Right renal pelvis (tissue), 4 donors: ENCODE results near the gene PDE4B. TPM values are rescaled to one million over a fixed set of nuclear protein-coding genes. Genes with fewer than 3 reads are reported as not detected.

Source experiments
- DNase-seq, 4 donors: peaks; one replicate each; pipeline ENCODE4 v3.0.0-alpha.2; 2013; ENCODE audit warnings: low read depth in 4 of 4, low spot score in 3 of 4, missing footprints in 1 of 4
- polyA plus RNA-seq, 4 donors: library from polyadenylated mRNA; unstranded; fragments of 120-200 nt; gene quantifications; one replicate each; pipeline ENCODE4 v1.2.1, GENCODE V29; 2013; ENCODE audit not compliant: insufficient read length in 4 of 4

PDE4B gene
- polyA plus RNA-seq, 4 donors, result 7.7 to 10.3 (median 9.0) TPM

DNA sequence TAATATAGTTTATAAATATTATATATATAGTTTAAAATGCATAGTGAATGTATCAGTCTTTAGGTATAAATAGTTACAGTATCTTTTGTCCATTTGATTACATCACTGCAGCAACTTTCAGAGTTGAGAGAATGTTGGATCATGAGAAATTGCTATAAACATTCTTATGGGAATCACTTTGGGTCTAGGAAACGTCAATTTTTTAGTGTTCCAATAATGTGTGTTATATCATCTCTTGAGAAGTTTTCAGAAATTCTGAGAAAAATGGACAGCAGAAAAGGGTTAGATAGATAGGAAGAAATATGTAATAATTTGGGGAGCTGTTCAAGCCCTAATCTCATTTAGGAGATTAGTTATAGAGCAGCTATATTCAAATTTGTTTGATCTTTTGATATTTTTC, 556.1 kb downstream of the PDE4B start:
- DNase-seq, result no peak

DNA sequence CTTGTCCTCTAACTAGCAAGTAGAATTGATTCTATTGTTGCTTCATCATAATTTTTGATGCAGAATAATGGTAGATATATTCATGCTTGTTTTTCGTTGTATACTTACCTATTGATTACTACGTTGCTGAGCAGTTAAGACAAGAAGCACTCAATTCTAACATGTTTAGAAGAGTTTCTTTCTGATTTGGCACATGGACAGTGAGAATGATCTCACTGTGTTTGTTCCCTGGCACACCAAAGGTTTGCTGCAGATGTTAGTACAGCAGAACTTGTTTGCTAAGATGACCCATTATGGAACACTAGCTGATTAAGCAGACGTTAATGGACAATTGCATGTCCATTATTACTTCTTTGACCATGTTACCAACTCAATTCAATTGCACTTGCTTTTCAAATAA, 556.5 kb downstream of the PDE4B start:
- DNase-seq, result no peak

DNA sequence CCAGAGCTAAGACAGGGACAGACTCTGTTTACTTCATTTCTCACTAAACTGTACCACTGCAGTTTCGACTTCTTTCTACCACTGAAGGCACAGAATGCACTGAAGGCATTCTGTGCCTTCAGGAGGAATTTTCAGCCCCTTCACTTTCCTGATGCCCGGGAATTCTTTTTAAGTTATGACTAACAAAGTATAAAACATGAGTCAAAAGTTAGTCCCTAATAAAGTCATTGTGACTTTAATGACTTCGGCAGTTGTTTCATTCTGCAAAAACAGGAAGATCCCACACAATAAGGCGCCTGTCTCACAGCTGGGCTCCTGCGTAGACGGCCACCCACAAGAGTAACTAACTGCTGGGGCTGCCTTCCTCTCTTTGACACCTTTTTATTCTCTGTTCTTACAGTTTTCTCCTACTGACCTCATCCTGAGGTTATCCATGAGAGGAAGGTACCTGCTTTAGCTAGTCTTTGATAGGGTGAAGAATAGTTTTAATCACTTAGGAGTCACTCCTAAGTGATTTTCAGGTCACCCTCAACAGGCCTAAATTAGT, 557.4 kb downstream of the PDE4B start:
- no peak for DNase-seq

DNA sequence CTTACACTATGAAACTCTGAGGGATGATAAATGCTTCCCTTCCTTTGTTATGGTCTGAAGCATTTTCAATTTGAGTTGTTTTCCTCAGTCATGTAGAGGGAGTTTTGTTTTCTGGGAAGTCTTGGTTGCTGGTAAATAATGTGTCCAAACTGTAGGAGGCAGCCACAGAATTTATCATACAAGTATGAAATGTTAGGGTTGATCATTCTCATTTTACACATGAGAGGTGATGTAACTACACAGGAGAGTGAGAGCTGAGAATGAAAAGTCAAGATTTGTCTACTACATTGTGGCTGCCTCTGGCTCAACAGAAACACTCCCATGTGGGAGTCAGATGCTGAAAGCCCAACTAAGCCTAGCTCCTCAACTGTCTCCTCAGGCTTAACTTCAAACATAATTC, 558.8 kb downstream of the PDE4B start:
- no peak for DNase-seq

DNA sequence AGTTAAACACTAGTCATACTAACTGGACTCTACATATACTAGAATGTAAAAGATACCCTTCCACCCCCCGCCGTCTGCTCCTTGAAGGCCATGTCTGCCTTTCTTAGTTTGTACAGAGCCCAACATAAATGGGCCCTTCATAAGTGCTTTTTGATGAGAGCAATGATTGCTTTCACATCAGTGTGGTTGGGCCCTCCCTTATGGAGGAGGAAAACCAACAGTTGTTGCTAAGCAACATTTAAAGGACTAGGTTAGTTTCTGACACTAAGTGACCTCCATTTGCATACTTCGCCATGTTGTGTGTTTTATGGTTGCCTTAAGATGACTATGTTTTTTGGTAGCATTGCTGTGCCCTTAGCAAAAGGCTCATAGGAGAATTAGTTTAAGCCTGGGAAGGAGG, 559.2 kb downstream of the PDE4B start:
- DNase-seq, result no peak

DNA sequence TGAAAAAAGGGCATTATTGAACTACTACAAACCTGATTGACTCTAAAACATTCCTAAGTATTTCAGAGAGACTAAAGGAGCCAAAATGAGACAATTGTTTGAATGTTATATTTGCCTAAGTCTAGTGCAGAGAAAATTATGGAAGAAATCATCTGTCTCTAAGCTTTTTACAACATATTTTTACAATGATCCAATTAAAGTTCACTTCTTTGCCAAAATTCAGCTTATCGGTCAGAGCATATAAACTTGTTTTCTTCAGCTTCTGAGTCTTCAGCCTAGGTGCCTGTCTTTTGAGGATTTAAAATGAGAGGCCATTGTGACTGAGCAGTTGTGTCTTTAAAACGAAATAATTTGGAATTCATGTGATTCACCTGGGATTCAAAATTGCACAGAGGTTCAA, 560.1 kb downstream of the PDE4B start:
- no peak for DNase-seq

DNA sequence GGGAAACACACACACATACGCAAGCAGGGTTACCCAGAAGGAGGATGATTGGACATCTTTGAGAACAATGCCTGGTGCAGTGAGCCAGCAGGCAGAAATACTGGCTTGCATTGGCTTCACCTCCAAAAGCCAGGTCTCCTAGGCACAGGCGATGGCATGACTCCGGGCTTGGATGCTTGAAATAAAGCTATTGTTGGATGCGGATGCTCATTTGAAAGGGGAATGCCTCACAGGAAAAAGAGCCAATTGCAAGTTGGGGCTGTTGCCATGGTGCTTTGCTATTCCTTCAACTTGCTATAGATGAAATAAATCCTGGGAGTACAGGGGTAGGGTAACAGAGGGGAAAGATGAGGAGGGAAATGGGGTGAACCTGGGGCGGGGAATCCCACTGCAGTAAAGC, 560.6 kb downstream of the PDE4B start:
- no peak for DNase-seq

DNA sequence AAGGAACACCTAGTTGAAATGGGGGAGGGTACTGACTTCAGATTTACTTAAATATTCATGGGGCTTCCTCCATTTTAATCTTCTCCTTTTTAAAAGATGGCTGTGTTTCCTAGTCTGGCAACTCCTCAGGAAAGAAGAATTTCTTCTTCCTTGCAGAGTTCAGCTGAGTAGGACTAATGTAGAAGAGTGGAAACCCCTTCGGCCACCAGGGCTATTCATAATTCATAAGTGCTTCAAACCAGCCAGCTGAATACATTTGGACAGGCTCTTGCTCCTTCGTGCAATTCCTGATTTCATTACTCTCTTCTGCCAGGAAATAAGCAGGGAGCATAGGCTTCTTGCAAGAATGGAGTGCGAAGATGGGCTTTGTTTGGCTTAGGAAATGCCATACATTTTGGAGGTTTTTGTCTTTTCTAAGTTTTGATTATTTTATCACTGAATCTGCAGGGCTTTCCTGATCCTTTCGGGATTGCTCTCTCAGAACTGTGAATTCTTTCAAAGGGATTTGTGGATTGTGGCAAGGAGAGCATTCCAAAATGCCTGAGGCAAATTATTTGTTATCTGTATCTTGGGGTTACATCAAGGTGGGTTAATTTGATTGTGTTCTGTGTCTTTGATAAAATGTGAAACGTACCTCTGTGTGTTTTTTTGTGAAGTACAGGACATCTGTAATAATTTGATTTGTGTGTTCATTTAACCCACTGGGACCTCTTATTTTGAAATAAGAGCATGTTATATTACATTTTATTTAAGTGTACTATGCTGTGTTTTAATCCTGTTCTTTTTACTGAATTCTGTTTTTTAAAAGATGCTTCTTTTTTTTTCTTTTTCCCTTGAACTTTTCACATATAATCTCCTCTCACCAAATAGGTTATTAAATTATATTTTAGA, 561.9 kb downstream of the PDE4B start:
- no peak for DNase-seq

DNA sequence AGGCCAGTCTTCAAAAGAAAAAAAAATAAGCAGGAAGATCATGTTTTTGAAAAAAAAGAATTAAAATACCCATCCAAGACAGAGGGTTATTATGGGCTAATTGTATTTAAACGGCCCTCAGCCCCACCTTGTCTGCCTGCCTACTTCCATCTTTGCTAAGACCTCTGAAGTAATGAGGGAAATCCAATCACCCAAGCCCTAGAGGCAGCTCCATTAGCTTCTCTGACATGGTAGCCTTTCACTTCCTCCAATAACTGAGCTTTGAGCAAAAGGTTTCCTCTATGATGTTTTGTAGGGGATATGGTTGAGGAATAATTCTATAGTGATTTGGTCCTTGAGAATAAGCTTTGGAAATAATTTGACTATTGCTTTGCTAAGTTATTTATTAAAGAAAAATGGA, 563.1 kb downstream of the PDE4B start:
- no peak for DNase-seq

DNA sequence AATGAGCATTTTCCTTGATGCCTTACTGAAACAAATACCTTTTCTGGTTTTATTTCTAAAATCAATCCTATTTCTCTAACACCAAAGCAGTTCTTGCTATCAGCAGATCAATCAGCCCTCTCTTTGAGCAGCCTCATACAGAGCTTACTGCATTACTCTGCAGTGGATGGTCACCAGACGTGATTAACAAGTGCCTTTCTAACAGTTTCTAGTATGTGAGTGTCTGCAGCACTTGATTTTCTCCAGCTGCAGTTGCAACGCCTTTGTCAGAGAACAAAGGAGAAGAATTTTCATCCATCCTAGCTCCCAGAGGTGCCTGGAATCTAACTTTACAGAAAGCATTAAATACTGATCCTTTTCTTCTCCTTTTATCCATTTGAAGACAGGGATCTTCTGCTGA, 563.9 kb downstream of the PDE4B start:
- DNase-seq, result no peak

DNA sequence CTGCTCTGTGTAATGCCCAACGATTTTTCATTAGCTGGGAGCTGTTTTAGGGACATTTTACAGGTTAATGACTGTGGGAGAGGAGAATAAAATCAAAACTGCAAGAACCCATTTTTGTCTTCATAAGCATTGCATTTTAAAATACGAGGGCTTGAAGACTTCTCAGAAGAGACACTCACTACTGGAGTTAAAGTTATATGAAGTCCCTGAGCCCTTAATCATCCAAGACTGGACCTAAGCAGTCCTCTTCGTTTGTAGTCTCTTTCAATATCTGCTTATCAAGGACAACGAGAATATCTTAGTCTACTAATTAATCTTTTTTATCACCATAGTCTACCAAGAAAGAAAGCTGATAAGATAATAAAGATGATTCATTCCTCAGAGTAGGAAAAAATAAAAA, 564.3 kb downstream of the PDE4B start:
- DNase-seq, result no peak

DNA sequence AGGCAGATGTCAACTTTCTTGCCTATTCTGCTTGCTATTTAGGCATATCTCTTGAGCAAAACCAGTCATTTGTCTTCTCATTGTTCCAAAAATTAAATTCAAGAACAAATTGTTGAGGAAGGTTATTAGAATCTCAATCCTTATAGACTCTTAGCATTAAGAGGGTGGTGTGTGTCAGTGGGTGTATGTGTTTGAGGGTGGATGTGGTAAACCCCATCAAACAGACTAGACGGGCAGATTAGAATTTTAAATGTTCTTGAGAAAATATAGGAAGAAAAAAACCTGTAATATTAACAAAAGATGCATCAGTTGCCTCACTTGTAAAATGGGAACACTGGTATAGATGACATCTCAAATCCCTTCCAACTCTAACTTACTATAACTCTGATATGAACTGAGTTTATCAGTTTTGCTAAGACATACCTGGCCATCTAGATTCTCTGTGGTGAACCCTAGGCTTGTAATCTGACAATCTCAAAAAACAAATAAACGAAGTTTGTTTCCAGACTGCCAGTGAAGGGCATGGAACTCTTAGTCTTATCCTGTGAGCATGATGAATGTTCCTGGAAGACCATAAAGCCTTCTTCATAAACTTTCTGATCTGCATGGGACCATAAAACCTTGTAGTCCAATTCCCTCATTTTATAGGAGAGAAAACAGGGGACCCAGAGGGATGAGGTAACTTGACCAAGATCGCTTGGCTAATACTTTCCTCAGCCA, 564.9 kb downstream of the PDE4B start:
- DNase-seq, result no peak

DNA sequence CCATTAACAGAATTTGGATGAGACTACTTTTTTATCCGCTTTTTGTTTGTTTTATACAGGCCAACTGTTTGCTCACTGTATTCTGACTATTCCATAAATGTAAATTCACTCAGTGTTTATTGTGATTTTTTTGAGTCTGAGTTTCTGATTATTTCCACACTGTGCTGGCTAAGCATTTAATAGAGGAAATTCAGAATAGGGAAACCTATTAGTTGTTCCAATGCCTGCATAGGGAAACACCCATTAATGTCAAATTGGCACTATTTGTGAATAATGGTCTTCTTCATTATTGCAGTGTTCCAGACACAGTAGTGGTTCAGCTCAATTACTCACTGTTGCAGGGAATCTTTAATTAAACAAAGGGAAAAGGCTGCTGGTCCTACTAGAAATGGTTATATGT, 566.6 kb downstream of the PDE4B start:
- DNase-seq, result no peak

DNA sequence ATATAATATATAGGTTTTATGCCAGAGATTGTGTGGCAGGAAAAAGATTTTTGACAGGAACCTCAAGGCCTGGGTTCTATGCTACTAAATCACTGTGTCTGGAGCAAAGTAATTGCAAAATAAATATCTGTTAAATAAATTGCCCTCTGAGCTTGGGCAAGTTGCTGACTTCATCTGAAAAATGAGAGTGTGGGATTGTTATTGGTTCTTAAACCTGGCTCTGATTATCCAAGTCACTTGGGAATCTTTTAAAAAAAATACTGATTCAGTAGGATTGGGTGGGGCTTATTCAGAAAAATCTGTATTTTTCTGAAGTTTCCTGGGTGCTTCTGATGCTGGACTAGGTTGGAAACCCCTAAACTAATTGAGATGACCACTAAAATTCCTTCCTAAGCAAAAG, 567.1 kb downstream of the PDE4B start:
- DNase-seq, result no peak

DNA sequence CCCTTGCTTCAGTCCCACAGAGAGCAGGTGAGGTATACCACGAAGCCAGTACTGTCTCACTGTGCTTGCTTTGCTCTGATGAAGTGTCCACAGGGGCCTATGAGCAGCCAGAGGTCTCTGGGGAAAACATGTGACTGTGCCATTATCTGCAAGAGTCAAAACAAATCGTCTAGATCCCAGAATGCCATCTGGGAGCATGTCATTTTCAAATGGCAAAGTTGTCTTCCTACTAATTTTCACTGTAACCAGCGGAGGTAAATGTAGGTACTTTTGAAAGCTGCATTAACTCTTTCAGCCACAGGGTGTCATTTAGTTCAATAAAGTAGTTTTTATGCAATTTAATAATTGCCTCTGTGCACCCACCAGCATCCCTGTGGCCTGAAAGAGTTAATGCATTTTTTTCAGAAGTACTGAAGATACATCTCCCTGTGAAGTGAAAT, 567.6 kb downstream of the PDE4B start:
- no peak for DNase-seq

DNA sequence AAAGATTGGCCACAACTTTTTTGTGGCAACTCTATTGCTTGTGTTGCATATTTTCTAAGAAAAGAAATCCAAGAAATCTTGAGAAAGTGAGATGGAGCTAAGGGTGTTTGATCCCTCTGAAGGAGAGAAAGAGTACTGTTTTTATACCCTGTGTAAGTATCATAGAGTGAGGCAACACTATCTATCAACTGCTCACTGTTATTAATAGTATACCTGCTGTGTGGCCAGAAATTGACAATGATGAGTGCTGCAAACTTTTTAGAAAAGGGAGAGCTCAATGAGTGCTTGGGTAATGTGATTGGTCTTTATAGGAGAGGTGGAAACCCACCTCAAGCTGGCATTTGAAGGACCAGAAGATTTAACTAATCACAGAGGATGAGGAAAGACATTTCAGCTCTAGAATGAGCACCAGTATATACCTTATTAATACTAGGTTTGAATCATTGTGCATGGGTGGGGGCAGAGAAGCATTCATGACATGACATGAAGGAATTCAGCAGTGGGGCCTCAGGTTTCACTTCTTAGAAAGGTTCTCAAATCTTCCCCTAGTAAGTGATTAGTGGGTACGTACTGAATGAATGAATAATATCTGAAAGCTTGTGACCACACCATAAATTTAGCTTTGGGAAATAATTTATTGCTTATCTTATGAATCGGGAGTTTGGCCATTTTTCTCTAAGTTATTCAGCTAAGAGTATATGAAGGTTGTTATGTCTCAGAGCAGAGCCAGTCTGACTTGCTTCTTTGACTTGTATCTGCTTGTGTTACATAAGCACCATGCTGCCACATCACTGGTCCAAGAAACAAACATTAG, 572.1 kb downstream of the PDE4B start:
- DNase-seq, result no peak

DNA sequence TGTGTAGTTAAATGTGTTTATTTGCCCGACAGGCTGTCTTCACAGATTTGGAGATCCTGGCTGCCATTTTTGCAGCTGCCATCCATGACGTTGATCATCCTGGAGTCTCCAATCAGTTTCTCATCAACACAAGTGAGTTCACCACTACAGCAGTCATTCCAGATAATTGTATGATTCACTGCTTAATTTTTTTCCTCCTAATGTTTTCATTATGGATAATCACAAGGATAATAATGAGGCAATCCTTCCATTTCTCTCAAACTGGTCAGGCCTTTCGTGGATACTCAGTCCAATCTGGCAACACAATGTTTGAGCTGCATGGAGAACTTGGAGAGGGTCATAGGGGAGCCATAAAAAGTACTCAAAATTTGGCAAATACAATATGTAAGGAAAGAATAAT, 572.9 kb downstream of the PDE4B start:
- DNase-seq, result no peak

DNA sequence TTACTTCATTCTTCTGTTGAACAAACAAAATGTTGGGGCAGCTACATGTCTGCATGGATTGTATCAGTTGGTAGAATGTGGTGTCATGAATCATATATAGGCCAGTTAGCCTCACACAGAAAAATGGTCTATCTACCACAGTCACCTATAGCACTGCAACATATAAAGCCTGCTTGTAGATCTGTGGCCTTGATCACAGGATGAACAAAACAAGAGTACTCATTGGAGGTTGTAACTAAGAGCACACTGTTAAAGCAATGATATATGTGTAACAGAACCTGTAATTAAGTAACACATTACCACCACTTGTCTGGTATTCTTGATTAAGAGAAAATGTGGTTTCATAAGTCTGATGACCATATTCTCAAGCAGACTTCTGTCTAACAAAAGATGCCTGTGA, 573.9 kb downstream of the PDE4B start:
- no peak for DNase-seq

DNA sequence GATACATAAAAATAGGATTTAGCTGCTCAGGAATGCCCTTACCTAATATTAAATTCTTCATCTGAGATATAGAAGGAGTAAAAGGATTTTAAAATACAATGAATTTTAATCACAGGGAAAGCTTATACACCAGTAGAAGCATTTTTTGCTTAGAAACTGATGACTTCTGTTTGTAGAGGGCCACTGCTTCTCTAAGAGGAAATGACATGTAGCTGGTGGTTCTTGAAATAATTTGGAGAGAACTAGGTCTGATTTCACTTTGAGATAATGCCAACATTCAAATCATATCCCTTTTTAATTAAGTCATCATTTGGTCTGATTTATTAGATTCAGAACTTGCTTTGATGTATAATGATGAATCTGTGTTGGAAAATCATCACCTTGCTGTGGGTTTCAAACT, 574.7 kb downstream of the PDE4B start:
- no peak for DNase-seq

DNA sequence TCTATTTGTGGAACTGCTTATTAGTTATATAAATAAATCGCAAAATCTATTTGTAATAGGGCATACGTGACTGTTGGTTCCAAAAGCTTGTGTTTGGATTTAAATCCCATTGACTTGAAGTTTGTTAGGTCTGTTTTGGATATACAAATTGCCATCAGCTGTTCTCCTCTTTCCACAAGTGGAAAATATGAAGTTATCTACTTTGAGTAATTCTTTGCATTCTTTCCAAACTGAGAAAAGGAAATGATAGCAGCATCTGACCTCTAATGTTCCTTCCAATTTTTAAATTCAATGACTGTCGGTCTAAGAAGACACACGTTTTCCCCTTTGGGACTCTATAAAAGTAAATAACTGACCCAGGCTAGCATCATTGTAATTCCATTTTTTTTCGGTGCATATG, 575.6 kb downstream of the PDE4B start:
- DNase-seq, result no peak

DNA sequence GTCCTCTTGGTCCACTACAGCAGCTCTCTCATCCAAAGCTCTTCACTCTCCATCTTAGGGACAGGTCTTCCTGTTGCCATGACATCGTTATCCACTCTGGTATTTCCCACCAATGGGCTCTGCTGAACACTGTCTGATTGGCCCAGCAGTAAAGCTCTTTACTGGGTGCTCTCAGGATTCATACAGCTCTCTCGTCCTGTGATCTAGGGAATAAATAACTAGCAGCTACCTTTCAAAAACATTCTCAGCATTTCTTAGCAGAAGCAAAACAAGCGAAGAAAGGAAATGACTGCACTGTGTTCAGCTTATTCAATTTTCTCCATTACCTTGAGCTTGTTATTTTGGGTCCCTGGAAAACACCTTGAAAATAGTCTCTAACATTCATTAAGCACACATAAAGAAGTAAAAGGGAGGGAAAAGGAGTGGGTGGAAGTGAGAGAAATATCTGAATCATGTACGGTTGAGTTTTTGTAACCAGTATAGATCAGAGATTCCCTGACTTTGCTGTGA, 577.8 kb downstream of the PDE4B start:
- no peak for DNase-seq
